ENCODE measurements around the gene ZNF750.
A peak's percentile ranks its signal among the peaks of the same experiment; 100 is the strongest.
"Not testable (repeated sequence)": the region's sequence is repeated elsewhere in the genome, so short reads cannot be mapped to it uniquely, and the experiment has no call there.

The ZNF750 gene

DNA sequence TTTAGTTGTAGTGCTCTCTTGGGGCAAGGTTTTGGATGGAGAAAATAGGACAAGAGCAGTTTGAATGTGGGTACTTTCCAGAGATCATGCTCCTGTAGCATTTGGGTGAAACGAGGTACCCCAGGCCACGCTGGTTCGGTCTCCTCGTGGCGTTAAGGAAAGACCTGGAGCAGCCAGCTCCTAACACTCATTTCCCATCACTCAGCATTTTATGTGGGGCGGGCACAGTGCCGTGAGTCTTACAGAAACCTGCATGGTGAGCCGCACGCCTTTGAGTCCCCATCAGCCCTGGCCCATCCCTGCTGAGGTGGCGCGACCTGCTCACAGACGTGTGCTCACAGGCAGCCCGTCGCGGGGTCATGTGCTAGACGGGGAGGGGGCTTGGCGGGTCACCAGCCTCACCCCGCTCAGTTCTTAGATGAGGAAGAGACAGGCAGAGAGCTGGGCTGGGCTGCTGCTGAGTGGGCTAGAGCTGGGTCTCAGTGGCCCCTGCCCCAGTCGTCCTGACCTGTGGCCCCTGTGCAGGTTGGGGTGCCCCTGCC, 50.7 kb downstream of the ZNF750 start:
- H3K27me3 ChIP-seq (ENCODE audit: control insufficient read depth in 5 of 5, insufficient read depth in 4 of 5, low read length in 5 of 5), result no peaks in the 10 kb centered on the region
- peaks cover 0 to 22% (median 13%) of the 10 kb centered on the region in 5 donors for H3K36me3 ChIP-seq (ENCODE audit: control insufficient read depth in 5 of 5, insufficient read depth in 5 of 5, low read length in 5 of 5)
- no peaks in the 10 kb centered on the region for H3K9me3 ChIP-seq (ENCODE audit: control insufficient read depth in 5 of 5, low read length in 5 of 5)
- no peak overlapping the region for H3K27ac ChIP-seq (ENCODE audit: low read depth, low read length)
- peaks cover 0 to 8% (median 4%) of the 10 kb centered on the region in 5 donors for H3K4me1 ChIP-seq (ENCODE audit: control insufficient read depth in 5 of 5, insufficient read depth in 5 of 5, low read length in 5 of 5)
- H3K9ac ChIP-seq (ENCODE audit: low read length in 5 of 5), result no peak overlapping the region
- no peak overlapping the region for H3K4me3 ChIP-seq (ENCODE audit: low read depth in 1 of 5, low read length in 5 of 5)

DNA sequence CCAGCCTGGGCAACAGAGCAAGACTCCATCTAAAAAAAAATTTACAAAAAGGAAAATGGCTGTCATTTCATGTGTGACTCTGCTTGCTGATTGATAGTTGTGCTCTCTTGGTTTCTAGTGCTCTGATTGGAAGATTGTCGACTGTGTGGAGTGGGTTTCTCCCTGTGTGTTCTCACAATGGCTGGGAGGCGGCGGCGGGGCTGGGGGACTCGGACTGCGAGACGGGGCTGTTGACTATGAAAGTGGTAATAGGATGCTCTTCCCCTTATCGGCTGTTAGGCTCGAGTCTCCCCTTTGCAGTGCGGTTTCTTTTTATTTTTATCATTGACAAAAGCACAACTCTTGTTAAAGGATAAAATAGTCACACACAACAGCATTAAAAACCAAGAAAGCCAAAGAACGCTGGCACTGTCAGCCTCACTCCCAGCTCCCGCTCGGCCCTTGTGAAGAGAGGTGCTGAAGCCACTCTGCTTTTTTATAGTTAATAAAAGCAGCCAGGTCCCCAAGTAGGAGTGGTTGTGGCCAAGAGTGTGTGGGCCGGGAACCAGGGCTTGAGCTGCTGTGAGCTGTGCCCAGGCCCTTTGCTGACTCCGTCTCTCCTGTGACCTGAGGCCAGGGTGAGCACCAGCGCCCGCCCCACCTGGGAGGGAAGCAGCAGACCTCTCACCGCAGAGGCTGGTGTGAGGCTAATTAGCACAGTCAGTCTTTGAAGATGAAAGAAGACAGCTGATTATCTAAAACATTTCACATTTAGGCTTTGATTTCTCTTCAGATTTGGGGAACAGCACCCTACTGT, 51.4 kb downstream of the ZNF750 start:
- Histone ChIP-seq H3K4me1 (ENCODE audit: control insufficient read depth in 5 of 5, insufficient read depth in 5 of 5, low read length in 5 of 5) (peaks cover 0 to 8% (median 4%) of the 10 kb centered on the region in 5 donors), H3K27ac (ENCODE audit: low read depth, low read length) (no peak overlapping the region), H3K36me3 (ENCODE audit: control insufficient read depth in 5 of 5, insufficient read depth in 5 of 5, low read length in 5 of 5) (peaks cover 0 to 25% (median 15%) of the 10 kb centered on the region in 5 donors), H3K9me3 (ENCODE audit: control insufficient read depth in 5 of 5, low read length in 5 of 5) (no peaks in the 10 kb centered on the region), H3K27me3 (ENCODE audit: control insufficient read depth in 5 of 5, insufficient read depth in 4 of 5, low read length in 5 of 5) (no peaks in the 10 kb centered on the region), H3K9ac (ENCODE audit: low read length in 5 of 5) (no peak overlapping the region), H3K4me3 (ENCODE audit: low read depth in 1 of 5, low read length in 5 of 5) (no peak overlapping the region)

DNA sequence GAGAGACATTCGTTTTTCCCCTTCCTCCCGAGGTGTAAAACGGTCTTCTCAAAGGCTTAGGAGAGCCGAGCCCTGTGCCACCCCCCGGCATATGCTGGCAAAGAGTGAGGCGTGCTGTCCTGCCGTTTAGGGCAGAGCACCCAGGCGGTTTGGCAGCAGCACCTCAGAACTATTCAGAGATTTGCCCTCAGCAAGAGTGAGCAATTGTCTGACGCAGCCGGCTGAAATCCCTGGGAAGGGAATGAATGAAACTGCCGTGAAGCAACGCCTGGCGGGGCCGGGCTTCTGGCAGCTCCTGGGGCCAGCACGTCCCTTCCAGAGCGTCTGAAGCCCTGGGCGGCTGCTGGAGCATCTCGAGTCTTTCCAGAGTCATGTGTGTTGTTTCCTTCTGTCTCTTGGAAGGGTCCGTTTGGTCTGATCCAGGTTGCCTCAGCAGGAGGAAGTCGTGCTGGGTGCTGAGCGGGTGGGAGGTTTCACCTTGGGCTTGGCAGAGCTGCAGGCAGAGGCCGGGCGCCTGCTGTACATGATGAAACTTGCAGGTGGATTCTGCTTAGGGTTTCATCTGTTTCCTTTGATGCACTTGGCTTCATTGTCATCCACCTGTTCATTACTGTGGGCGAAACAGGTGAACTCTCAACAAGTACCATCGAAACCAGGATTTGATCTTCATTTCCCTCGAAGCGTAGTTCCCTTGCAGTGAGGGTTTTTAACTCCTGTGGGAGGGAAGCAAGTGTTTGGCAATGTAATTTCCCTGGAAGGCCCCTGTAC, 52.6 kb downstream of the ZNF750 start:
- no peaks in the 10 kb centered on the region for H3K9me3 ChIP-seq (ENCODE audit: control insufficient read depth in 5 of 5, low read length in 5 of 5)
- no peak overlapping the region for H3K9ac ChIP-seq (ENCODE audit: low read length in 5 of 5)
- no peak overlapping the region for H3K4me3 ChIP-seq (ENCODE audit: low read depth in 1 of 5, low read length in 5 of 5)
- H3K36me3 ChIP-seq (ENCODE audit: control insufficient read depth in 5 of 5, insufficient read depth in 5 of 5, low read length in 5 of 5), result peaks cover 0 to 34% (median 23%) of the 10 kb centered on the region in 5 donors
- H3K27me3 ChIP-seq (ENCODE audit: control insufficient read depth in 5 of 5, insufficient read depth in 4 of 5, low read length in 5 of 5), result no peaks in the 10 kb centered on the region
- H3K4me1 ChIP-seq (ENCODE audit: control insufficient read depth in 5 of 5, insufficient read depth in 5 of 5, low read length in 5 of 5), result peaks cover 0 to 10% (median 7%) of the 10 kb centered on the region in 5 donors
- H3K27ac ChIP-seq (ENCODE audit: low read depth, low read length), result no peak overlapping the region

DNA sequence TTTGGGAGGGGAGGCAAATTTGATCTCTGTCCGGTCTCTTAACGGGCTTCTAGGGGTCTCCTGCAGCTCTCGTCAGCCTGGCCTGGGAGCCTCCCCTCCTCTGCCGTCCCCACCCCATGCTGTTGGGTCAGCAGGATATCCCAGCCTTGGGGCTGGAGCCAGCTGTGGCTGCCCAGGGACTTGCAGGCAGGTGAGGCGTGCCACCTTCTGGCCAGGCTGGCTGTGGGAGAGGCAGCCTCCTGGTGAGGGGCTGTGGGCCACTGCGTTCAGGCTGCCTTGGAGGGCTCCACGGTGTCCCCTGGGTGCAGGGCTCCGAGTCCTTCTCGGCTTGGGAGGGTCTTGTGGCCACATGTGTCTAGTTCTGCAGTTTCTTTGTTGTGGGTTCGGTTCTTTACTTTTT, 53.4 kb downstream of the ZNF750 start:
- Histone ChIP-seq H3K9me3 (ENCODE audit: control insufficient read depth in 5 of 5, low read length in 5 of 5) (no peaks in the 10 kb centered on the region), H3K36me3 (ENCODE audit: control insufficient read depth in 5 of 5, insufficient read depth in 5 of 5, low read length in 5 of 5) (peaks cover 0 to 33% (median 24%) of the 10 kb centered on the region in 5 donors), H3K27ac (ENCODE audit: low read depth, low read length) (no peak overlapping the region)

DNA sequence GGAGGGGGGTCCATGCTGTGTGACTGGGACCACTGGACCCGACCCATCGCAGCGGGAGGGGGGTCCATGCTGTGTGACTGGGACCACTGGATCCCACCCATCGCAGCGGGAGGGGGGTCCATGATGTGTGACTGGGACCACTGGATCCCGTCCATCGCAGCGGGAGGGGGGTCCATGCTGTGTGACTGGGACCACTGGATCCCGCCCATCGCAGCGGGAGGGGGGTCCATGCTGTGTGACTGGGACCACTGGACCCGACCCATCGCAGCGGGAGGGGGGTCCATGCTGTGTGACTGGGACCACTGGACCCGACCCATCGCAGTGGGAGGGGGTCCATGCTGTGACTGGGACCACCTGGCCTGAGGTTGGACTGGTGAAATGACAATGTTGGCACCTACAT, 54.2 kb downstream of the ZNF750 start:
- not testable (repeated sequence) for H3K4me3 ChIP-seq (ENCODE audit: low read depth in 1 of 5, low read length in 5 of 5); H3K9me3 ChIP-seq (ENCODE audit: control insufficient read depth in 5 of 5, low read length in 5 of 5); H3K9ac ChIP-seq (ENCODE audit: low read length in 5 of 5)

More for the DNA sequence above, 53.4 kb downstream of the ZNF750 start:
- no peaks in the 10 kb centered on the region for H3K27me3 ChIP-seq (ENCODE audit: control insufficient read depth in 5 of 5, insufficient read depth in 4 of 5, low read length in 5 of 5)
- no peak overlapping the region for H3K4me3 ChIP-seq (ENCODE audit: low read depth in 1 of 5, low read length in 5 of 5)
- no peak overlapping the region for H3K9ac ChIP-seq (ENCODE audit: low read length in 5 of 5)
- H3K4me1 ChIP-seq (ENCODE audit: control insufficient read depth in 5 of 5, insufficient read depth in 5 of 5, low read length in 5 of 5), result peaks cover 0 to 17% (median 8%) of the 10 kb centered on the region in 5 donors

DNA sequence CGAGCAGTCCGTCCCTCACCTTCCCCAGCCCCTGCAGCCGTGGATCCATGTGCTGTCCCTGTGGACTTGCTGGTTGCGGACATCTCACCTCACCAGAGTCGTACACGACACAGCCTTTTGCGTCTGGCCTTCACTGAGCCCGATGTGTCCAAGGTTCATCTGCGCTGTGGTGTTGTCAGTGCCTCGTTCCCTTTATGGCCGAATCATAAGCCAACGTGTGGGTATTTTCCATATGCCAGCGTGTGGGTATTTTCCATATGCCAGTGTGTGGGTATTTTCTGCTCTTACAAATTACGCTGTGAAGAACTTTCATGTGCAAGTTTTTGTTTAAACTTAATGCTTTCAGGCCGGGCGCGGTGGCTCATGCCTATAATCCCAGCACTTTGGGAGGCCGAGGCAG, 56.3 kb downstream of the ZNF750 start:
- H3K4me1 ChIP-seq (ENCODE audit: control insufficient read depth in 5 of 5, insufficient read depth in 5 of 5, low read length in 5 of 5), result peaks cover 0 to 25% (median 8%) of the 10 kb centered on the region in 5 donors
- no peaks in the 10 kb centered on the region for H3K9me3 ChIP-seq (ENCODE audit: control insufficient read depth in 5 of 5, low read length in 5 of 5)
- H3K36me3 ChIP-seq (ENCODE audit: control insufficient read depth in 5 of 5, insufficient read depth in 5 of 5, low read length in 5 of 5), result peaks cover 0 to 32% (median 17%) of the 10 kb centered on the region in 5 donors
- H3K27ac ChIP-seq (ENCODE audit: low read depth, low read length), result no peak overlapping the region
- no peak overlapping the region for H3K4me3 ChIP-seq (ENCODE audit: low read depth in 1 of 5, low read length in 5 of 5)
- no peaks in the 10 kb centered on the region for H3K27me3 ChIP-seq (ENCODE audit: control insufficient read depth in 5 of 5, insufficient read depth in 4 of 5, low read length in 5 of 5)
- H3K9ac ChIP-seq (ENCODE audit: low read length in 5 of 5), result no peak overlapping the region

More for the DNA sequence above, 54.2 kb downstream of the ZNF750 start:
- not testable (repeated sequence) for H3K27me3 ChIP-seq (ENCODE audit: control insufficient read depth in 5 of 5, insufficient read depth in 4 of 5, low read length in 5 of 5); H3K27ac ChIP-seq (ENCODE audit: low read depth, low read length)
- Histone ChIP-seq H3K4me1 (ENCODE audit: control insufficient read depth in 5 of 5, insufficient read depth in 5 of 5, low read length in 5 of 5) (peaks cover 0 to 18% (median 8%) of the 10 kb centered on the region in 5 donors), H3K36me3 (ENCODE audit: control insufficient read depth in 5 of 5, insufficient read depth in 5 of 5, low read length in 5 of 5) (peaks cover 0 to 30% (median 24%) of the 10 kb centered on the region in 5 donors)

DNA sequence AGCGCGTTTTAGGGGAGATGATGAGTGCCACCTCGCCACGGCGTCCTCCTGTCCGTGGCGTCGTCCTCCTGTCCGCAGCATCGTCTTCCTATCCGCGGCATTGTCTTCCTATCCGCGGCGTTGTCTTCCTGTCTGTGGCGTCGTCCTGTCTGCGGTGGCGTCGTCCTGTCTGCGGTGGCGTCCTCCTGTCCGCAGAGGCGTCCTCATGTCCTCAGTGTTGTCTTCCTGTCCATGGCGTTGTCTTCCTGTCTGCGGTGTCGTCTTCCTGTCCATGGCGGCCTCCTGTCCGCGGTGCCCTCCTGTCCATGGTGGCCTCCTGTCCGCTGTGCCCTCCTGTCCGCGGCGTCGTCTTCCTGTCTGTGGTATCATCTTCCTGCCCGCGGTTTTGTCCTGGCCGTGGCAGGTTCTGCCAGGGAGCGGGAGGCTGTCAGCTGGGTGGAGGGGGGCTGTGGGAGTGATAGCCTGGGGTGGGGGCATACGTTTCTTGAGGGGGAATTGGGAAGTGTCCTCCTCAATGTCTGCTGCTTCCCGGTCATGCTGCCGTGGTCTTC, 57.1 kb downstream of the ZNF750 start:
- peak overlapping the region in 1 of 5 donors; percentile 45 for H3K4me3 ChIP-seq (ENCODE audit: low read depth in 1 of 5, low read length in 5 of 5)
- peaks cover 0 to 32% (median 17%) of the 10 kb centered on the region in 5 donors for H3K36me3 ChIP-seq (ENCODE audit: control insufficient read depth in 5 of 5, insufficient read depth in 5 of 5, low read length in 5 of 5)
- H3K9me3 ChIP-seq (ENCODE audit: control insufficient read depth in 5 of 5, low read length in 5 of 5), result no peaks in the 10 kb centered on the region
- H3K4me1 ChIP-seq (ENCODE audit: control insufficient read depth in 5 of 5, insufficient read depth in 5 of 5, low read length in 5 of 5), result peaks cover 0 to 25% (median 8%) of the 10 kb centered on the region in 5 donors
- H3K27me3 ChIP-seq (ENCODE audit: control insufficient read depth in 5 of 5, insufficient read depth in 4 of 5, low read length in 5 of 5), result no peaks in the 10 kb centered on the region
- H3K9ac ChIP-seq (ENCODE audit: low read length in 5 of 5), result peak overlapping the region in 1 of 5 donors; percentile 11
- H3K27ac ChIP-seq (ENCODE audit: low read depth, low read length), result peak overlapping the region; percentile 23

DNA sequence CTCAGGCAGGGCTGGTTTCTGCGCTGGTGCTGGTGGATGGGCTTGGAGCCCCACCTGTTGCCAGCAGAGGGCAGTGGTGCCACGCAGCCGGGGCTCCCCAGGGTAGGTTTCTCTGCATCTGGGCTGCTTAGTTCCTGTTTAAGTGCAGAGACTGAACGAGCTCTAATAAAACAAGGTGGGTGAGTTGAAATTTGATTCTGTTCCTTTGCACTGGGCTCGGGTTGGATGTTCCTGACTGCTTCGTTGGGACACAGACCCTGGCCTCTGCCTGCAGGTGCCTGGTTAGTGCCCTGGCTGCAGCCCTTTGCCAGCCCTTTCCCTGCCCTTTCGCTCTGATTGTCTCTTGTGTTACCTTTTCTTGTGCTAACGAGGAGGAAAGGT, 57.9 kb downstream of the ZNF750 start:
- H3K4me3 ChIP-seq (ENCODE audit: low read depth in 1 of 5, low read length in 5 of 5), result peak overlapping the region in 2 of 5 donors; percentile 32 to 45
- no peak overlapping the region for H3K9ac ChIP-seq (ENCODE audit: low read length in 5 of 5)
- peaks cover 0 to 21% (median under 1%) of the 10 kb centered on the region in 5 donors for H3K4me1 ChIP-seq (ENCODE audit: control insufficient read depth in 5 of 5, insufficient read depth in 5 of 5, low read length in 5 of 5)
- no peaks in the 10 kb centered on the region for H3K9me3 ChIP-seq (ENCODE audit: control insufficient read depth in 5 of 5, low read length in 5 of 5)
- no peaks in the 10 kb centered on the region for H3K27me3 ChIP-seq (ENCODE audit: control insufficient read depth in 5 of 5, insufficient read depth in 4 of 5, low read length in 5 of 5)
- H3K36me3 ChIP-seq (ENCODE audit: control insufficient read depth in 5 of 5, insufficient read depth in 5 of 5, low read length in 5 of 5), result peaks cover 0 to 32% (median 17%) of the 10 kb centered on the region in 5 donors
- H3K27ac ChIP-seq (ENCODE audit: low read depth, low read length), result peak overlapping the region; percentile 23

DNA sequence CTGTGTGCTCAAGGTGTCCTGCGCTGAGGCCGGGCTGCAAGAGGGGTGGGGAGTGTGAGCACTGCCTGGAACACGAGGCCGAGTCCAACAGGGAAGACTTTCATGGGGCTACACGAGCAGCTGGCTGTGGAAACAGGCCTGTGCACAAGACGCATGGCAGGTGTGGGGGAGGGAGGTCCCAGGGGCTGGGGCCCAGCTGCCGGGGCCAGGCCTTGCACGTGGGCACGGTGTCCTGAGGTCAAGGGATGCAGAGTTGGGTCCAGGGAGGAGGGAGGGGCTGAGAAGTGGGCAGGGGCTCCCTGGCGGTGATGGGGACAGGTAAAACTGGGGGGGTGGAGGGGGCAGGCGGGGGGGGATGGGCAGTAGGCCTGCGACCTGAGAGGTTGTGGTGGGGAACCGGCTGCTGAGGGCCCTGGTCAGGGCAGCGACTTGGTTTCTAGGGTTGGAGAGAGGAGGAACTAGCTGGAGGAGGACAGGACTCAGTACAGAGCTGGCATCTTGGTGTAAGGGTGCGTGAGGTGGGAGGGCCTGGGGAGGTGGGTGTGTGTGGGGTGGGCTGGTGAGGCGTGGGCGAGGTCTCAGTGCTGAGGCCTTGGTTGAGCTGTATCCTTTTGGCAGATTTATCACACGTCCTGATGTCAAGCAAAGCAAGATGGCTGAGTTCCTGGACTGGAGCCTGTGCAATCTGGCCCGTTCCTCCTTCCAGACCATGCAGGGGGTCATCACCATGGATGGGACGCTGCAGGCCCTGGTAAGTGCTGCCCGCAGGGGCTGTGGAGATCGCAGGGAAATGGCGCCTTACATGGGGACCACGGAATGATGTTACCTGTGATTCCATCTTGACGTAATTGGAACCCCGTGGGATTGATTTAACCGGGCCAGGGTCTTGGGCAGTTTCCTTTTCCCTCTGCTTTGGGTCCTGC, 58.6 kb downstream of the ZNF750 start:
- Histone ChIP-seq H3K9ac (ENCODE audit: low read length in 5 of 5) (no peak overlapping the region), H3K36me3 (ENCODE audit: control insufficient read depth in 5 of 5, insufficient read depth in 5 of 5, low read length in 5 of 5) (peaks cover 0 to 38% (median 22%) of the 10 kb centered on the region in 5 donors), H3K4me1 (ENCODE audit: control insufficient read depth in 5 of 5, insufficient read depth in 5 of 5, low read length in 5 of 5) (peaks cover 0 to 21% (median 0%) of the 10 kb centered on the region in 5 donors), H3K27ac (ENCODE audit: low read depth, low read length) (no peak overlapping the region), H3K4me3 (ENCODE audit: low read depth in 1 of 5, low read length in 5 of 5) (no peak overlapping the region), H3K9me3 (ENCODE audit: control insufficient read depth in 5 of 5, low read length in 5 of 5) (no peaks in the 10 kb centered on the region), H3K27me3 (ENCODE audit: control insufficient read depth in 5 of 5, insufficient read depth in 4 of 5, low read length in 5 of 5) (no peaks in the 10 kb centered on the region)

All from subcutaneous abdominal adipose tissue (tissue), 5 donors.